Testis (tissue), 2 donors: ENCODE data around the gene NR5A1.

Experiments
- CTCF ChIP-seq, 3 experiments: fragments of 450-650 bp in 2 of 3; fragments of 200-600 bp in 1 of 3; sonication (generic) in 1 of 3; IDR thresholded peaks; one replicate each; pipeline ENCODE4 v1.5.1; 2016 to 2019; ENCODE audit warnings: antibody characterized with exemption in 3 of 3, mild to moderate bottlenecking in 2 of 3, moderate library complexity in 1 of 3
- POLR2A ChIP-seq: fragments of 450-650 bp; IDR thresholded peaks from one replicate; pipeline ENCODE4 v1.6.1; 2017; ENCODE audit warnings: antibody characterized with exemption, mild to moderate bottlenecking, moderate library complexity

GRCh38 chr9:124462739-124463138, 44.5 kb downstream of the NR5A1 start:
- TF ChIP-seq CTCF (IDR thresholded peaks at IDR 0.05): no peak
- TF ChIP-seq POLR2A: no peak
